ENCODE results near the gene MKLN1. TPM values are rescaled to one million over a fixed set of nuclear protein-coding genes. Genes with fewer than 3 reads are reported as not detected.

The MKLN1 gene
- total RNA-seq, 1 experiment from 2014 or later, result 34.3 TPM

DNA sequence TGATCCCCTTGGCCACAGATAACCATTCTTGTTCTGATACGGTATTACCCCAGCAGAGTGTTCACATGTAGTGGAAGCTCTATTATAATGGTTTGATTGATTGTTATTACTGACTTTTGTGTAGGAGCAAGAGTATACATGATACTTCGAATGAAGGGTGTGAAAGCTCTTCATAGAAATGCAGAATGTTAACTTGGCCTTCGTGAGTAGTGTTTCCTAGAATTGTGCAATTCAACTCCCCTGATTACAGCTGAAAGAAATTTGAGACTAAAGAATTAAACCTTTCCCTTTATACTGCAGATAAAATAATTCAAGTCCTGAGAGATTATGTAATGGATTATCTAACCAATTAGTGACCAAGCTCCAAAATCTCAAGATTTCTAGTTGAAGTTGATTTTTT is 38.2 kb downstream of the MKLN1 start:
- Mint-ChIP-seq H3K27ac (peak overlapping the region in 1 of 3 experiments; percentile 17; a peak in 2 of 7 replicates), H3K4me1 (peaks cover 51 to 55% of the 10 kb centered on the region in 2 experiments), H3K36me3 (ENCODE audit: insufficient read depth in 1 of 3, low read depth in 3 of 3) (no peaks in the 10 kb centered on the region), H3K9me3 (no peaks in the 10 kb centered on the region), H3K27me3 (ENCODE audit: low read depth) (no peaks in the 10 kb centered on the region), H3K4me3 (no peak overlapping the region)
- Histone ChIP-seq H3K4ac (ENCODE audit: low read depth, low read length) (no peak overlapping the region), H3K23me2 (ENCODE audit: insufficient read length, low read depth, low read length, poor library complexity, severe bottlenecking) (no peaks in the 10 kb centered on the region), H3K18ac (ENCODE audit: insufficient read length, low read depth, low read length) (no peak overlapping the region), H2BK12ac (ENCODE audit: insufficient read length, low read depth, low read length) (no peak overlapping the region), H3K9me3 (ENCODE audit: control insufficient read depth, low read depth, low read length) (no peaks in the 10 kb centered on the region), H3T11ph (ENCODE audit: low read length) (no peak overlapping the region), H2BK15ac (ENCODE audit: low read depth, low read length) (no peak overlapping the region), H3K4me1 (ENCODE audit: insufficient read depth, low read length) (peaks cover 3% of the 10 kb centered on the region; the same call in 1 of the 2 replicates), H3K79me2 (ENCODE audit: insufficient read depth, low read length) (peaks cover 17% of the 10 kb centered on the region; the same call in 1 of the 2 replicates), H3K27ac (ENCODE audit: insufficient read length, low read depth, low read length) (no peak overlapping the region), H2AFZ (ENCODE audit: low read length) (no peak overlapping the region), H3K79me1 (ENCODE audit: insufficient read depth, low read depth, low read length, poor library complexity, severe bottlenecking) (no peaks in the 10 kb centered on the region), H2BK20ac (ENCODE audit: low read depth, low read length, poor library complexity, severe bottlenecking) (no peak overlapping the region), H3K9ac (ENCODE audit: extremely low read depth, insufficient read length, low read length) (no peak overlapping the region), H3K4me2 (ENCODE audit: insufficient read depth, insufficient read length, low read length) (no peak overlapping the region), H2BK120ac (ENCODE audit: low read depth, low read length, poor library complexity, severe bottlenecking) (no peak overlapping the region), H4K91ac (ENCODE audit: insufficient read length, low read depth, low read length) (no peak overlapping the region), H3K27me3 (ENCODE audit: insufficient read depth, low read length) (no peaks in the 10 kb centered on the region), H3K23ac (ENCODE audit: insufficient read length, low read depth, low read length) (no peak overlapping the region), H3K14ac (ENCODE audit: insufficient read depth, low read length) (no peak overlapping the region), H4K5ac (ENCODE audit: insufficient read length, low read depth, low read length) (no peak overlapping the region), H2AK5ac (ENCODE audit: insufficient read length, low read length) (no peak overlapping the region), H2BK5ac (ENCODE audit: insufficient read length, low read length) (no peak overlapping the region), H4K8ac (replicated peaks; ENCODE audit: insufficient read length, low read depth, low read length) (no peak overlapping the region), H4K20me1 (ENCODE audit: control insufficient read depth, insufficient read depth, insufficient read length) (no peaks in the 10 kb centered on the region), H3K56ac (ENCODE audit: insufficient read length, low read depth, low read length) (no peak overlapping the region)
- TF ChIP-seq, protein P1, sequence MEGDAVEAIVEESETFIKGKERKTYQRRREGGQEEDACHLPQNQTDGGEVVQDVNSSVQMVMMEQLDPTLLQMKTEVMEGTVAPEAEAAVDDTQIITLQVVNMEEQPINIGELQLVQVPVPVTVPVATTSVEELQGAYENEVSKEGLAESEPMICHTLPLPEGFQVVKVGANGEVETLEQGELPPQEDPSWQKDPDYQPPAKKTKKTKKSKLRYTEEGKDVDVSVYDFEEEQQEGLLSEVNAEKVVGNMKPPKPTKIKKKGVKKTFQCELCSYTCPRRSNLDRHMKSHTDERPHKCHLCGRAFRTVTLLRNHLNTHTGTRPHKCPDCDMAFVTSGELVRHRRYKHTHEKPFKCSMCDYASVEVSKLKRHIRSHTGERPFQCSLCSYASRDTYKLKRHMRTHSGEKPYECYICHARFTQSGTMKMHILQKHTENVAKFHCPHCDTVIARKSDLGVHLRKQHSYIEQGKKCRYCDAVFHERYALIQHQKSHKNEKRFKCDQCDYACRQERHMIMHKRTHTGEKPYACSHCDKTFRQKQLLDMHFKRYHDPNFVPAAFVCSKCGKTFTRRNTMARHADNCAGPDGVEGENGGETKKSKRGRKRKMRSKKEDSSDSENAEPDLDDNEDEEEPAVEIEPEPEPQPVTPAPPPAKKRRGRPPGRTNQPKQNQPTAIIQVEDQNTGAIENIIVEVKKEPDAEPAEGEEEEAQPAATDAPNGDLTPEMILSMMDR (conservative IDR thresholded peaks at IDR 0.05), result no peak
- no CpG with 5 or more reads among the region's 3 CpGs for WGBS (ENCODE audit: extremely low coverage, insufficient read length, low lambda C conversion rate)
- no peak for DNase-seq
